ENCODE results near the gene VTA1.
"Not testable (repeated sequence)": the region's sequence is repeated elsewhere in the genome, so short reads cannot be mapped to it uniquely, and the experiment has no call there.

The VTA1 gene

GRCh38 chr6:142146828-142147662 lies at the start of gene VTA1, which contains the start of gene NMBR:
Gene VTA1 (plus strand): TSS chr6:142147263. CDS start chr6:142147288, 25 bp downstream.
Gene NMBR (minus strand): TSS chr6:142147122. CDS start chr6:142088658, 58,464 bp downstream.
- peak; percentile 95 for DNase-seq (ENCODE audit: low read depth)

- DNase-seq (ENCODE audit: low read depth), result not testable (repeated sequence)
Measured at GRCh38 chr6:142104820-142105219, 42.2 kb upstream of the VTA1 start.

GRCh38 chr6:142110820-142111219 lies 36.2 kb upstream of the VTA1 start:
- DNase-seq (ENCODE audit: low read depth), result not testable (repeated sequence)

GRCh38 chr6:142112451-142113061 lies 34.5 kb upstream of the VTA1 start:
- peak; percentile 42 for DNase-seq (ENCODE audit: low read depth)

- no peak for DNase-seq (ENCODE audit: low read depth)
Measured at GRCh38 chr6:142117366-142117765, 29.7 kb upstream of the VTA1 start.

GRCh38 chr6:142118328-142118727 lies 28.7 kb upstream of the VTA1 start:
- no peak for DNase-seq (ENCODE audit: low read depth)

GRCh38 chr6:142118925-142119324 lies 28.1 kb upstream of the VTA1 start:
- DNase-seq (ENCODE audit: low read depth), result no peak

- no peak for DNase-seq (ENCODE audit: low read depth)
Measured at GRCh38 chr6:142121342-142121741, 25.7 kb upstream of the VTA1 start.

GRCh38 chr6:142130814-142131213 lies 16.2 kb upstream of the VTA1 start:
- no peak for DNase-seq (ENCODE audit: low read depth)

- no peak for DNase-seq (ENCODE audit: low read depth)
Measured at GRCh38 chr6:142132625-142133024, 14.4 kb upstream of the VTA1 start, which contains the start of gene GJE1. Gene GJE1 (plus strand): TSS chr6:142132925. CDS start chr6:142133159, 234 bp downstream.

- no peak for DNase-seq (ENCODE audit: low read depth)
Measured at GRCh38 chr6:142138876-142139275, 8.2 kb upstream of the VTA1 start.

- not testable (repeated sequence) for DNase-seq (ENCODE audit: low read depth)
Measured at GRCh38 chr6:142141531-142141930, 5.5 kb upstream of the VTA1 start.

GRCh38 chr6:142152746-142153145 lies 5.7 kb downstream of the VTA1 start:
- DNase-seq (ENCODE audit: low read depth), result peak; percentile 70

- no peak for DNase-seq (ENCODE audit: low read depth)
Measured at GRCh38 chr6:142153196-142153595, 6.1 kb downstream of the VTA1 start.

- no peak for DNase-seq (ENCODE audit: low read depth)
Measured at GRCh38 chr6:142154336-142154735, 7.3 kb downstream of the VTA1 start.

- DNase-seq (ENCODE audit: low read depth), result no peak
Measured at GRCh38 chr6:142155091-142155490, 8.0 kb downstream of the VTA1 start.

GRCh38 chr6:142155895-142156757 lies 9.1 kb downstream of the VTA1 start:
- DNase-seq (ENCODE audit: low read depth), result no peak

- DNase-seq (ENCODE audit: low read depth), result not testable (repeated sequence)
Measured at GRCh38 chr6:142156758-142157068, 9.7 kb downstream of the VTA1 start.

GRCh38 chr6:142162780-142163179 lies 15.7 kb downstream of the VTA1 start:
- DNase-seq (ENCODE audit: low read depth), result no peak

- DNase-seq (ENCODE audit: low read depth), result no peak
Measured at GRCh38 chr6:142165227-142165626, 18.2 kb downstream of the VTA1 start.

- DNase-seq (ENCODE audit: low read depth), result no peak
Measured at GRCh38 chr6:142167071-142167470, 20.0 kb downstream of the VTA1 start.

GRCh38 chr6:142167486-142167885 lies 20.4 kb downstream of the VTA1 start:
- no peak for DNase-seq (ENCODE audit: low read depth)

All from HS-5 (cell line).